Neural cell (in vitro differentiated cells): ENCODE results near the gene RNGTT. TPM values are rescaled to one million over a fixed set of nuclear protein-coding genes. Genes with fewer than 3 reads are reported as not detected.

ENCODE experiments used
- H2AFZ ChIP-seq: fragments of 200-600, 300-800 bp; sonication (generic), shearing (Covaris generic); 2 replicates; pipeline ENCODE4 v1.6.0; 2014; ENCODE audit warnings: low read depth, mild to moderate bottlenecking, antibody characterized with exemption, low read length, moderate library complexity
- H3F3A ChIP-seq: fragments of 200-600 bp; shearing (Covaris generic); 2 replicates; pipeline ENCODE4 v1.6.1; 2016; ENCODE audit warnings: mild to moderate bottlenecking, moderate library complexity, mixed read lengths, antibody characterized with exemption, low read length; ENCODE audit not compliant: insufficient read depth, poor library complexity, severe bottlenecking
- H3K27ac ChIP-seq: fragments of 200-600, 300-800 bp; sonication (generic), shearing (Covaris generic); 2 replicates; pipeline ENCODE4 v1.5.1; 2014; ENCODE audit warnings: mild to moderate bottlenecking, low read length, moderate library complexity
- H3K27me3 ChIP-seq: fragments of 300-800, 200-600 bp; sonication (generic), shearing (Covaris generic); 2 replicates; pipeline ENCODE4 v1.6.0; 2014; ENCODE audit warnings: mild to moderate bottlenecking, low read depth, low read length, moderate library complexity; ENCODE audit not compliant: insufficient read depth
- H3K36me3 ChIP-seq: fragments of 300-800, 200-600 bp; sonication (generic), shearing (Covaris generic); 2 replicates; pipeline ENCODE4 v1.5.1; 2014; ENCODE audit warnings: mild to moderate bottlenecking, antibody characterized with exemption, low read length, moderate library complexity; ENCODE audit not compliant: insufficient read depth
- H3K4me2 ChIP-seq: fragments of 300-800, 200-600 bp; sonication (generic), shearing (Covaris generic); 2 replicates; pipeline ENCODE4 v1.6.0; 2014; ENCODE audit warnings: mild to moderate bottlenecking, low read length
- H3K4me3 ChIP-seq: fragments of 300-800, 200-600 bp; sonication (generic), shearing (Covaris generic); 2 replicates; pipeline ENCODE4 v1.5.1; 2014; ENCODE audit warnings: mild to moderate bottlenecking, low read length, moderate library complexity
- H3K79me2 ChIP-seq: fragments of 200-600 bp; shearing (Covaris generic); replicated peaks from 2 replicates; pipeline ENCODE4 v1.6.0; 2014; ENCODE audit warnings: mild to moderate bottlenecking, low read length, moderate library complexity; ENCODE audit not compliant: insufficient read depth
- H3K9ac ChIP-seq: fragments of 300-800, 200-600 bp; sonication (generic), shearing (Covaris generic); 2 replicates; pipeline ENCODE4 v1.6.1; 2016; ENCODE audit warnings: mild to moderate bottlenecking, low read length, mixed read lengths
- H3K9me2 ChIP-seq: fragments of 200-600 bp; shearing (Covaris generic); 2 replicates; pipeline ENCODE4 v1.6.1; 2016; ENCODE audit warnings: mild to moderate bottlenecking, low read length, mixed read lengths; ENCODE audit not compliant: insufficient read depth
- H3K9me3 ChIP-seq: fragments of 200-600, 300-800 bp; sonication (generic), shearing (Covaris generic); 2 replicates; pipeline ENCODE4 v1.6.1; 2016; ENCODE audit warnings: mild to moderate bottlenecking, mixed run types, low read length, moderate library complexity, mixed read lengths
- H4K20me1 ChIP-seq: fragments of 200-600 bp; shearing (Covaris generic); 2 replicates; pipeline ENCODE4 v1.6.1; 2016; ENCODE audit warnings: mild to moderate bottlenecking, mixed run types; ENCODE audit not compliant: insufficient read depth
- CTCF ChIP-seq: fragments of 450-650 bp; IDR thresholded peaks from 2 replicates; pipeline ENCODE4 v1.5.1; 2014; ENCODE audit warnings: antibody characterized with exemption, mild to moderate bottlenecking, moderate library complexity; ENCODE audit not compliant: poor library complexity, severe bottlenecking
- EP300 ChIP-seq: fragments of 450-650 bp; conservative IDR thresholded peaks from 2 replicates; pipeline ENCODE4 v1.6.1; 2014; ENCODE audit warnings: antibody characterized with exemption, mild to moderate bottlenecking, moderate library complexity; ENCODE audit not compliant: poor library complexity, severe bottlenecking
- EZH2 ChIP-seq: fragments of 200-600, 300-800 bp; shearing (Covaris generic), sonication (generic); IDR thresholded peaks from 2 replicates; pipeline ENCODE4 v1.6.1; 2014; ENCODE audit warnings: antibody characterized with exemption, low read length, borderline replicate concordance, mild to moderate bottlenecking; ENCODE audit not compliant: insufficient read depth, poor library complexity, severe bottlenecking
- MXI1 ChIP-seq: fragments of 450-650 bp; conservative IDR thresholded peaks from 2 replicates; pipeline ENCODE4 v1.6.1; 2014; ENCODE audit warnings: antibody characterized with exemption, mild to moderate bottlenecking; ENCODE audit not compliant: poor library complexity, severe bottlenecking
- POLR2AphosphoS5 ChIP-seq: IDR thresholded peaks from 2 replicates; pipeline ENCODE4 v1.6.1; 2012
- RAD21 ChIP-seq: fragments of 450-650 bp; conservative IDR thresholded peaks from 2 replicates; pipeline ENCODE4 v1.6.1; 2014; ENCODE audit warnings: antibody characterized with exemption, mild to moderate bottlenecking, moderate library complexity
- SMC3 ChIP-seq: fragments of 450-650 bp; conservative IDR thresholded peaks from 2 replicates; pipeline ENCODE4 v1.6.1; 2014; ENCODE audit warnings: antibody characterized with exemption, mild to moderate bottlenecking, moderate library complexity; ENCODE audit not compliant: poor library complexity
- TAF1 ChIP-seq: IDR thresholded peaks from 2 replicates; pipeline ENCODE4 v1.6.1; 2012; ENCODE audit warnings: low read depth
- polyA plus RNA-seq: library from polyadenylated mRNA; depleted of rRNA; stranded (reverse); fragments of >200 nt; gene quantifications from 2 replicates; pipeline ENCODE4 v1.2.3, GENCODE V29; 2014
- TF ChIP-seq, protein P1 (sequence below): IDR thresholded peaks from 2 replicates; pipeline ENCODE4 v1.6.1; 2012; ENCODE audit warnings: borderline replicate concordance

The RNGTT gene
- polyA plus RNA-seq, 1 donor from 2014 or later, result 28.3 TPM

DNA sequence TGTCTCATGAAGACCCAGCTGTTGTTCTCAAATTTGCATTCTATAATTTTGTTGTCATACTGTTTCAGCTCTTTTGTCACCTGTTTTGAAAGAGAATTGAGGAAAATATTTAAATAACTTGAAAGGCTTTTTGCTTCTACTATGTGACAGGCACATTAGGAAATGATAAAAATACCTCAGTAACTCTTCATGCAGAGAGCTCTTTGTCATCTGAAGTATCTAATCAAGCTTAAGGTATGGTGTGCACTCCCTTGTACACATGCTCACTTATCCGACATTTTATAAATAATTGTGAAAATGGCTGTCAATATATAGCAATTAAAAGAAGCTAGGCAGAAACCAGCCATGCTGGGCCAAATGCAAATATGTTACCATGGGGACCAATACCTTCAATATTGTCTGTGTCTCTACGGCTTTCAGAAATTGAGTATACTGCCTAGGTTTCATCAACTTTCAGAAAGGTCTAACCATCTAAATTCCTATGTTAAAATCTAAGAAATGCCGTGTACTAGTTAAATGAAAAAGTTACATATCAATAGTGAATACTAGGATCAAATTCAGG is 349.0 kb downstream of the RNGTT start:
- Histone ChIP-seq H3K27me3 (no peaks in the 10 kb centered on the region), H3K9me3 (no peaks in the 10 kb centered on the region), H3K4me3 (no peak overlapping the region), H3K9ac (no peak overlapping the region), H3K36me3 (no peaks in the 10 kb centered on the region), H3K9me2 (no peaks in the 10 kb centered on the region), H2AFZ (no peak overlapping the region), H3K4me2 (no peak overlapping the region), H3K79me2 (no peaks in the 10 kb centered on the region), H4K20me1 (no peaks in the 10 kb centered on the region), H3F3A (no peaks in the 10 kb centered on the region), H3K27ac (no peak overlapping the region)
- TF ChIP-seq CTCF, result no peak
- TF ChIP-seq TAF1, result no peak
- no peak for TF ChIP-seq POLR2AphosphoS5
- TF ChIP-seq SMC3, result no peak
- TF ChIP-seq RAD21, result no peak
- TF ChIP-seq EP300, result no peak
- TF ChIP-seq, protein P1, sequence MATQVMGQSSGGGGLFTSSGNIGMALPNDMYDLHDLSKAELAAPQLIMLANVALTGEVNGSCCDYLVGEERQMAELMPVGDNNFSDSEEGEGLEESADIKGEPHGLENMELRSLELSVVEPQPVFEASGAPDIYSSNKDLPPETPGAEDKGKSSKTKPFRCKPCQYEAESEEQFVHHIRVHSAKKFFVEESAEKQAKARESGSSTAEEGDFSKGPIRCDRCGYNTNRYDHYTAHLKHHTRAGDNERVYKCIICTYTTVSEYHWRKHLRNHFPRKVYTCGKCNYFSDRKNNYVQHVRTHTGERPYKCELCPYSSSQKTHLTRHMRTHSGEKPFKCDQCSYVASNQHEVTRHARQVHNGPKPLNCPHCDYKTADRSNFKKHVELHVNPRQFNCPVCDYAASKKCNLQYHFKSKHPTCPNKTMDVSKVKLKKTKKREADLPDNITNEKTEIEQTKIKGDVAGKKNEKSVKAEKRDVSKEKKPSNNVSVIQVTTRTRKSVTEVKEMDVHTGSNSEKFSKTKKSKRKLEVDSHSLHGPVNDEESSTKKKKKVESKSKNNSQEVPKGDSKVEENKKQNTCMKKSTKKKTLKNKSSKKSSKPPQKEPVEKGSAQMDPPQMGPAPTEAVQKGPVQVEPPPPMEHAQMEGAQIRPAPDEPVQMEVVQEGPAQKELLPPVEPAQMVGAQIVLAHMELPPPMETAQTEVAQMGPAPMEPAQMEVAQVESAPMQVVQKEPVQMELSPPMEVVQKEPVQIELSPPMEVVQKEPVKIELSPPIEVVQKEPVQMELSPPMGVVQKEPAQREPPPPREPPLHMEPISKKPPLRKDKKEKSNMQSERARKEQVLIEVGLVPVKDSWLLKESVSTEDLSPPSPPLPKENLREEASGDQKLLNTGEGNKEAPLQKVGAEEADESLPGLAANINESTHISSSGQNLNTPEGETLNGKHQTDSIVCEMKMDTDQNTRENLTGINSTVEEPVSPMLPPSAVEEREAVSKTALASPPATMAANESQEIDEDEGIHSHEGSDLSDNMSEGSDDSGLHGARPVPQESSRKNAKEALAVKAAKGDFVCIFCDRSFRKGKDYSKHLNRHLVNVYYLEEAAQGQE, result no peak
- TF ChIP-seq EZH2, result no peak
- TF ChIP-seq MXI1, result no peak

DNA sequence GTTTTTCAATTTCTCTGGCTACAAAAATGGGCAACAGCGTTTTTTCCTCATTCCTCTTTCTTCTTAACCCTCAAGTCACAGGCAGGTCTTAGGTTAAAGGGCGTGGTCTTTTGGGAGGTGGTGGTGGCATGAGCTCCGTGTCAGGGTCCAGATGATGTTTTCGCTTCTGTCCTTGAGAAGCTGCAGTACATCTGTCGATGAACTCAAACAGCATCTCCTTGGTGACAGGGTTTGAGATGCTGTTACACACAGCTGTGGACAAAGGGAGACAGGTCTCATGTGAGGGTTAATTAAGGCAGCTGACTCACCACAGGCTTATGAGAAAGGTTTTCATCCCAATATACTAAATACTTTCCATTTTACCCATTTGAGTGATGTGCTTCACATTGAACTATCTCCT is 350.8 kb downstream of the RNGTT start:
- Histone ChIP-seq H3K4me3 (no peak overlapping the region), H3K36me3 (no peaks in the 10 kb centered on the region), H3K27ac (no peak overlapping the region), H3F3A (no peaks in the 10 kb centered on the region), H3K9me3 (no peaks in the 10 kb centered on the region), H3K4me2 (no peak overlapping the region), H4K20me1 (no peaks in the 10 kb centered on the region), H2AFZ (no peak overlapping the region), H3K9me2 (no peaks in the 10 kb centered on the region), H3K9ac (no peak overlapping the region), H3K27me3 (no peaks in the 10 kb centered on the region), H3K79me2 (no peaks in the 10 kb centered on the region)
- no peak for TF ChIP-seq RAD21
- TF ChIP-seq POLR2AphosphoS5, result no peak
- TF ChIP-seq SMC3, result no peak
- no peak for TF ChIP-seq EZH2
- no peak for TF ChIP-seq EP300
- no peak for TF ChIP-seq TAF1
- TF ChIP-seq MXI1, result no peak
- TF ChIP-seq CTCF, result no peak
- TF ChIP-seq, protein P1, result no peak
